Glomerular visceral epithelial cell (primary cell): ENCODE measurements around the gene PTPRD.
A peak's percentile ranks its signal among the peaks of the same experiment; 100 is the strongest.

ENCODE experiments used
- DNase-seq: peaks from one replicate; pipeline ENCODE4 v3.0.0-alpha.2; 2016; ENCODE audit errors: extremely low spot score

The PTPRD gene

GRCh38 chr9:8831568-8831967 is 1781.2 kb downstream of the PTPRD start:
- no peak for DNase-seq

- DNase-seq = no peak
Observed at GRCh38 chr9:8826281-8826680, 1786.5 kb downstream of the PTPRD start.

- DNase-seq = no peak
Observed at GRCh38 chr9:8825585-8826147, 1787.1 kb downstream of the PTPRD start.

GRCh38 chr9:8823131-8823895 is 1789.5 kb downstream of the PTPRD start:
- DNase-seq = peak; percentile 54

GRCh38 chr9:8822667-8823025 is 1790.2 kb downstream of the PTPRD start:
- peak; percentile 53 for DNase-seq

GRCh38 chr9:8821910-8822666 is 1790.7 kb downstream of the PTPRD start:
- peak; percentile 2 for DNase-seq

- no peak for DNase-seq
Observed at GRCh38 chr9:8817335-8817734, 1795.5 kb downstream of the PTPRD start.

GRCh38 chr9:8816361-8816760 is 1796.4 kb downstream of the PTPRD start:
- DNase-seq = peak; percentile 60

- no peak for DNase-seq
Observed at GRCh38 chr9:8815931-8816330, 1796.9 kb downstream of the PTPRD start.

- DNase-seq = no peak
Observed at GRCh38 chr9:8815219-8815618, 1797.6 kb downstream of the PTPRD start.

GRCh38 chr9:8812888-8813287 is 1799.9 kb downstream of the PTPRD start:
- no peak for DNase-seq

- DNase-seq = no peak
Observed at GRCh38 chr9:8809741-8810140, 1803.1 kb downstream of the PTPRD start.

GRCh38 chr9:8806150-8806549 is 1806.7 kb downstream of the PTPRD start:
- no peak for DNase-seq

- DNase-seq = no peak
Observed at GRCh38 chr9:8804613-8805012, 1808.2 kb downstream of the PTPRD start.

- DNase-seq = no peak
Observed at GRCh38 chr9:8802242-8802641, 1810.6 kb downstream of the PTPRD start.

GRCh38 chr9:8800196-8800595 is 1812.6 kb downstream of the PTPRD start:
- DNase-seq = no peak

GRCh38 chr9:8799615-8800014 is 1813.2 kb downstream of the PTPRD start:
- DNase-seq = no peak

- no peak for DNase-seq
Observed at GRCh38 chr9:8799206-8799605, 1813.6 kb downstream of the PTPRD start.

GRCh38 chr9:8784838-8785237 is 1828.0 kb downstream of the PTPRD start:
- DNase-seq = no peak

GRCh38 chr9:8783941-8784340 is 1828.9 kb downstream of the PTPRD start:
- no peak for DNase-seq

GRCh38 chr9:8782237-8782636 is 1830.6 kb downstream of the PTPRD start:
- DNase-seq = no peak

GRCh38 chr9:8781458-8781857 is 1831.3 kb downstream of the PTPRD start:
- no peak for DNase-seq

GRCh38 chr9:8780386-8780785 is 1832.4 kb downstream of the PTPRD start:
- DNase-seq = no peak
